ENCODE results near the gene HNRNPH1. TPM values are rescaled to one million over a fixed set of nuclear protein-coding genes. Genes with fewer than 3 reads are reported as not detected.

The HNRNPH1 gene
- total RNA-seq, 2 donors from 2014 or later = 260 to 398 TPM

DNA sequence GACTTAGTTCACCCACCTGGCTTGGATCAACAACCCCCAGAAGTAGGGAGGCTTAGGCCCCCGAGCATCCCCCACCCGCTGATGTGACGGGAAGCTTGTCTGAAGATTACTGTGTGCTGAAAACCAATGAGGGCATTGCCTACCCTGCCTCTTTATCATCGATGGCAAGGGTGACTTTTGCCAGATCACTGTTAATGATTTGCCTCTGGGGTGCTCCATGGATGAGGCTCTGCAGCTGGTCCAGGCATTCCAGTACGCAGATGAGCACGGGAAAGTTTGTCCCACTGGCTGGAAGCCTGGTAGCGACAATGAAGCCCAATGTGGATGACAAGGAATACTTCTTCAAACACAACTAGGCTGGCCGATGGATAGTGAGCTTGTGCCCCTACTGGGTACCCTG, 51.1 kb downstream of the HNRNPH1 start:
- no peak overlapping the region for H3K4me3 ChIP-seq
- 87% methylated on average over 8 of the region's 8 CpGs for WGBS
- no peaks in the 10 kb centered on the region for H3K9me3 ChIP-seq
- no peaks in the 10 kb centered on the region for H3K4me1 ChIP-seq (replicated peaks)
- intact Hi-C loops (cut with DNase I) = no loop called here
- H3K36me3 ChIP-seq = peaks cover 4 to 6% of the 10 kb centered on the region in 2 donors
- DNase-seq (ENCODE audit: low spot score) = no peak
- TF ChIP-seq POLR2AphosphoS5 (IDR thresholded peaks at IDR 0.05) = no peak
- no peak for TF ChIP-seq POLR2A (IDR thresholded peaks at IDR 0.05)
- TF ChIP-seq, protein P1, sequence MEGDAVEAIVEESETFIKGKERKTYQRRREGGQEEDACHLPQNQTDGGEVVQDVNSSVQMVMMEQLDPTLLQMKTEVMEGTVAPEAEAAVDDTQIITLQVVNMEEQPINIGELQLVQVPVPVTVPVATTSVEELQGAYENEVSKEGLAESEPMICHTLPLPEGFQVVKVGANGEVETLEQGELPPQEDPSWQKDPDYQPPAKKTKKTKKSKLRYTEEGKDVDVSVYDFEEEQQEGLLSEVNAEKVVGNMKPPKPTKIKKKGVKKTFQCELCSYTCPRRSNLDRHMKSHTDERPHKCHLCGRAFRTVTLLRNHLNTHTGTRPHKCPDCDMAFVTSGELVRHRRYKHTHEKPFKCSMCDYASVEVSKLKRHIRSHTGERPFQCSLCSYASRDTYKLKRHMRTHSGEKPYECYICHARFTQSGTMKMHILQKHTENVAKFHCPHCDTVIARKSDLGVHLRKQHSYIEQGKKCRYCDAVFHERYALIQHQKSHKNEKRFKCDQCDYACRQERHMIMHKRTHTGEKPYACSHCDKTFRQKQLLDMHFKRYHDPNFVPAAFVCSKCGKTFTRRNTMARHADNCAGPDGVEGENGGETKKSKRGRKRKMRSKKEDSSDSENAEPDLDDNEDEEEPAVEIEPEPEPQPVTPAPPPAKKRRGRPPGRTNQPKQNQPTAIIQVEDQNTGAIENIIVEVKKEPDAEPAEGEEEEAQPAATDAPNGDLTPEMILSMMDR (IDR thresholded peaks at IDR 0.05) = no peak
- H3K27ac ChIP-seq = no peak overlapping the region
- H3K27me3 ChIP-seq (replicated peaks; ENCODE audit: insufficient read depth) = no peaks in the 10 kb centered on the region

DNA sequence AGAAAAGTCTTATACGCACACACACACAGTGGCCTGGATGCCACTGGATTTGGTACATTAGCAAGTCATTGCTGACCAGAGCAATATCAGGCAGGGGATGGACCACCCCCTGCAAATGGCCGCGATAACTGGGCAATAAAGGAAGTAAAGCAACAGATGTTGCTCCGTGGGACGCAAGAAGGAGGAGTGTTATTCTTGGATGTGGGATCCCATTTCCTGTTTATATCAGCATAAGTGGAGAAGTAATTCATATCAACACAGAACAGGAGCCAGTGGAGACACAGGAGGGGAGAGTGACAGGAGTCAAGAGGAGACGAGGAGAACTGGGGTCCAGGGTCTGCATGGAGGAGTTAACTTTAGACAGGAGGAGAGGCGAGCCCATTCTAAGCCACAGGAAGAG, 54.8 kb downstream of the HNRNPH1 start:
- H3K27me3 ChIP-seq (replicated peaks; ENCODE audit: insufficient read depth) = no peaks in the 10 kb centered on the region
- no peaks in the 10 kb centered on the region for H3K4me1 ChIP-seq (replicated peaks)
- H3K27ac ChIP-seq = no peak overlapping the region
- H3K36me3 ChIP-seq = peaks cover 4 to 6% of the 10 kb centered on the region in 2 donors
- intact Hi-C loops (cut with DNase I) = no loop called here
- 74% methylated on average over 7 of the region's 7 CpGs for WGBS
- DNase-seq (ENCODE audit: low spot score) = no peak
- TF ChIP-seq, protein P1 (IDR thresholded peaks at IDR 0.05) = no peak
- TF ChIP-seq POLR2A (IDR thresholded peaks at IDR 0.05) (no peak), POLR2AphosphoS5 (IDR thresholded peaks at IDR 0.05) (no peak)
- no peak overlapping the region for H3K4me3 ChIP-seq
- no peaks in the 10 kb centered on the region for H3K9me3 ChIP-seq

DNA sequence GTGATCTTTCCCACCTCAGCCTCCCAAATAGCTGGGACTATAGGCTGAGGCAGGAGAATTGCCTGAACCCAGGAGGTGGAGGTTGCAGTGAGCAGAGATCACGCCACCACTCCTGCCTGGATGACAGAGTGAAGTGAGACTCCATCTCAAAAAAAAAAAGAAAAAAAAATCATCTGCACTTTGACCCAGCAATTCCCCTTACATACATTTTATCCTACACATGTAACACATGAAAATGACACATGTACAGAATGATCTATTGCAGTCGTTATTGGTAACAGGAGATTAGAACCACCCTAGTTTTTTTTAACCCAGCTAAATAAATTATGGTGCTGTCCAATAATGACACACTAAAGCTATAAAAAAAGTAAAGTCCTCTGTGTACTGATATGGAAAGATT, 58.9 kb downstream of the HNRNPH1 start:
- Histone ChIP-seq H3K4me1 (replicated peaks) (no peaks in the 10 kb centered on the region), H3K27me3 (replicated peaks; ENCODE audit: insufficient read depth) (no peaks in the 10 kb centered on the region), H3K4me3 (no peak overlapping the region), H3K27ac (no peak overlapping the region), H3K36me3 (peaks cover 0 to 11% of the 10 kb centered on the region in 2 donors), H3K9me3 (no peaks in the 10 kb centered on the region)
- 47% methylated on average over 2 of the region's 2 CpGs for WGBS
- TF ChIP-seq, protein P1 (IDR thresholded peaks at IDR 0.05) = no peak
- TF ChIP-seq POLR2A (IDR thresholded peaks at IDR 0.05) (no peak), POLR2AphosphoS5 (IDR thresholded peaks at IDR 0.05) (no peak)
- intact Hi-C loops (cut with DNase I) = no loop called here
- no peak for DNase-seq (ENCODE audit: low spot score)

Small RNA genes within 50 kb of the gene (small RNA-seq; reads per million reads assigned to genes)
- 0 reads per million in 2 donors for gene RF00017

Other genes starting within 250 kb of the HNRNPH1 start
- 10 to 100 TPM; 48.7 to 55.6 TPM for gene RUFY1, start 73.1 kb downstream of the HNRNPH1 start, total RNA-seq
- gene CBY3, start 57.4 kb upstream of the HNRNPH1 start, total RNA-seq = 1 to 10 TPM in 1 of 2 donors, not detected in 1; 5.0 TPM
- 100 to 1,000 TPM; 341 to 468 TPM for gene CANX, start 75.3 kb upstream of the HNRNPH1 start, total RNA-seq
- 10 to 100 TPM; 33.9 to 54.7 TPM for gene MAML1, start 109.2 kb upstream of the HNRNPH1 start, total RNA-seq
- 1 to 10 TPM; 7.8 to 8.2 TPM for gene LTC4S, start 170.3 kb upstream of the HNRNPH1 start, total RNA-seq
- gene MGAT4B, start 183.2 kb upstream of the HNRNPH1 start, total RNA-seq = 100 to 1,000 TPM in 1 of 2 donors, 10 to 100 TPM in 1; 82.7 to 142 TPM
- 100 to 1,000 TPM; 377 to 527 TPM for gene SQSTM1, start 197.2 kb upstream of the HNRNPH1 start, total RNA-seq
- 10 to 100 TPM; 30.0 to 55.2 TPM for gene MRNIP, start 235.1 kb upstream of the HNRNPH1 start, total RNA-seq